Measurements from ENCODE around the gene MAX.

The MAX gene

DNA sequence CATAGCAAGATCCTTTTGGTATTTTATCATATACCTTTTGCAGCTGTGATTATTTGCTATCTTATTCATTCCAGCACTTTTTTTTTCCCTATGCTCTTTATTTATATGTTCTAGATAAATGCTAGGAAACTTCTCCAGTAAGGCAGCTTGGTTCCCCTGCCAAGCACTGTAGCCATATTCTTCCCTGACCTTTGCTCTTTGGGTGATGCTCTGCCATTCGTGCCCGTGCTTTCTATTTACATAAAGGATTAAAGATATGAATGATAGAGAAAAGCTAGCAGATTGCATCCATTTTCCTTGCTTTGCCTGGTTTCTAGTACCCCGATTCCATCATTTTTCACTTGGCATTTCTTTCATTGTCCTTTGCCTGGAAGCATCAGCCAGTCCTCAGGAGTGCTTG lies 73.4 kb downstream of the MAX start:
- Histone ChIP-seq H3K27me3 (ENCODE audit: insufficient read depth, low read depth, severe bottlenecking) (no peaks in the 10 kb centered on the region), H3K9me3 (ENCODE audit: severe bottlenecking) (no peaks in the 10 kb centered on the region), H3K4me3 (ENCODE audit: low read depth, low read length) (no peak overlapping the region), H3K27ac (no peak overlapping the region), H3K36me3 (peaks cover 38% of the 10 kb centered on the region)
- no peak for TF ChIP-seq CTCF (IDR thresholded peaks at IDR 0.05; ENCODE audit: low read depth, low read length)
- no peak for DNase-seq

GRCh38 chr14:65027127-65027799 lies 75.1 kb downstream of the MAX start:
- Histone ChIP-seq H3K27ac (no peak overlapping the region), H3K27me3 (ENCODE audit: insufficient read depth, low read depth, severe bottlenecking) (no peaks in the 10 kb centered on the region), H3K36me3 (peaks cover 23% of the 10 kb centered on the region), H3K9me3 (ENCODE audit: severe bottlenecking) (no peaks in the 10 kb centered on the region), H3K4me3 (ENCODE audit: low read depth, low read length) (no peak overlapping the region)
- DNase-seq: no peak
- TF ChIP-seq CTCF (IDR thresholded peaks at IDR 0.05; ENCODE audit: low read depth, low read length): no peak

DNA sequence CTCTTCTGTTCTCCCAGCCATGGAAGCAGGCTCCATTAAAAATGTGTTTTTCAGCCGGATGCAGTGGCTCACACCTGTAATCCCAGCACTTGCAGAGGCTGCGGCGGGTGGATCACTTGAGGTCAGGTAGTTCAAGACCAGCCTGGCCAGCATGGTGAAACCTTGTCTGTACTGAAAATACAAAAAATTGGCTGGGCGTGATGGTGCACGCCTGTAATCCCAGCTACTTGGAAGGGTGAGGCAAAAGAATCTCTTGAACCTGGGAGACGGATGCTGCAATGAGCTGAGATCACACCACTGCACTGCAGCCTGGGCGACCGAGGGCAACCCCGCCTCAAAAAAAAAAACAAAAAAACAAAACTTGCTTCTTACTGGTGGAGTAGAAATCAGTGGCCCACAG lies 75.8 kb downstream of the MAX start:
- no peak for TF ChIP-seq CTCF (IDR thresholded peaks at IDR 0.05; ENCODE audit: low read depth, low read length)
- Histone ChIP-seq H3K9me3 (ENCODE audit: severe bottlenecking) (no peaks in the 10 kb centered on the region), H3K36me3 (peaks cover 20% of the 10 kb centered on the region), H3K27me3 (ENCODE audit: insufficient read depth, low read depth, severe bottlenecking) (no peaks in the 10 kb centered on the region), H3K4me3 (ENCODE audit: low read depth, low read length) (no peak overlapping the region), H3K27ac (no peak overlapping the region)
- no peak for DNase-seq

- no peak for DNase-seq
- H3K4me3 ChIP-seq (ENCODE audit: low read depth, low read length): no peak overlapping the region
- no peaks in the 10 kb centered on the region for H3K9me3 ChIP-seq (ENCODE audit: severe bottlenecking)
- peaks cover 20% of the 10 kb centered on the region for H3K36me3 ChIP-seq
- H3K27me3 ChIP-seq (ENCODE audit: insufficient read depth, low read depth, severe bottlenecking): no peaks in the 10 kb centered on the region
- H3K27ac ChIP-seq: no peak overlapping the region
- TF ChIP-seq CTCF (IDR thresholded peaks at IDR 0.05; ENCODE audit: low read depth, low read length): no peak
Observed at GRCh38 chr14:65025818-65026217, 76.5 kb downstream of the MAX start.
